PFSK-1 (cell line): Measurements from ENCODE around the gene AUNIP.

Experiments used
- FOXP2 ChIP-seq: optimal IDR thresholded peaks from 2 replicates; pipeline ENCODE3; 2011; ENCODE audit warnings: borderline replicate concordance, control low read depth, inconsistent platforms; ENCODE audit not compliant: insufficient read depth; ENCODE audit errors: extremely low read length, extremely low read depth
- POLR2AphosphoS5 ChIP-seq: IDR thresholded peaks from 2 replicates; pipeline ENCODE4 v1.6.1; 2012; ENCODE audit warnings: low read depth, mild to moderate bottlenecking, control low read depth, low read length, moderate library complexity
- REST ChIP-seq, 2 experiments: IDR thresholded peaks; 2 replicates each; pipeline versions ENCODE4 v1.6.1 to v1.8.0; 2011 to 2012; ENCODE audit warnings: low read depth in 2 of 2, low read length in 2 of 2, control low read depth in 1 of 2, inconsistent platforms in 1 of 2, mild to moderate bottlenecking in 1 of 2, moderate library complexity in 1 of 2; ENCODE audit not compliant: insufficient read depth in 1 of 2
- SIN3A ChIP-seq: IDR thresholded peaks from 2 replicates; pipeline ENCODE4 v1.6.1; 2012; ENCODE audit warnings: mild to moderate bottlenecking, low read length, moderate library complexity, borderline replicate concordance; ENCODE audit not compliant: insufficient read depth
- TAF1 ChIP-seq: IDR thresholded peaks from 2 replicates; pipeline ENCODE4 v1.6.1; 2012; ENCODE audit warnings: low read length, control low read depth, borderline replicate concordance; ENCODE audit not compliant: insufficient read depth

Gene AUNIP

GRCh38 chr1:25816112-25816718, 43.0 kb downstream of the AUNIP start:
- no peak for TF ChIP-seq TAF1
- TF ChIP-seq POLR2AphosphoS5 = no peak
- TF ChIP-seq FOXP2 = no peak
- TF ChIP-seq SIN3A = no peak
- no peak for TF ChIP-seq REST (IDR thresholded peaks at IDR 0.05; ENCODE audit: insufficient read depth in 1 of 2, low read depth in 2 of 2, low read length in 2 of 2)

- TF ChIP-seq FOXP2 (no peak), REST (IDR thresholded peaks at IDR 0.05; ENCODE audit: insufficient read depth in 1 of 2, low read depth in 2 of 2, low read length in 2 of 2) (no peak), POLR2AphosphoS5 (no peak)
These were observed 43.8 kb downstream of the AUNIP start for GRCh38 chr1:25815208-25816111.

DNA sequence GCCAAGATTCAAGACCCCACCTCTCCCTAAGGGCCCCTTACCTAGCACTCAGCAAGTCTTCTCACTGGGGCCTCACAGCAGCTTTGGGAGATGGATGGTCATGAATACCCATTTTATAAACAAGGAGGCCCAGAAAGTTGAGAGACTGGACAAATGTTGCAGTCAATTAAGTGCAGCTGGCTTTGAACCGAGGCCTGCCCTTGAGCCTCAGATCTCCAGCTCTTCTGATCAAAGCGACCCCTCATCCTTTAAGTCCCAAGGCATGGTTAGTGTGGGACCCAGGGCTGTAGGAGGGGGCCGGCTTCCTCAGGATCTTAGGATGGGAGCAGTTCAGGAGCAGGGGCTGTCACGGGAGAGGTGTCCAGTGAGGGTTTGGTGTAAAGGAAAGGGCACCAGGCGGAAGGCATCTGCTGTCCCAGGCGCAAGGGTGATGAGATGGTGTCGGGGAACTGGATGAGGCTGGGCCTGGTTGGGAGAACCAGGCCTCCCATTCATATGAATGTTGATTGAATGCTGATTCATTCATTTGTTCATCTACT, 44.6 kb downstream of the AUNIP start:
- TF ChIP-seq REST (IDR thresholded peaks at IDR 0.05; ENCODE audit: insufficient read depth in 1 of 2, low read depth in 2 of 2, low read length in 2 of 2) (no peak), FOXP2 (no peak), TAF1 (no peak), SIN3A (no peak), POLR2AphosphoS5 (no peak)

DNA sequence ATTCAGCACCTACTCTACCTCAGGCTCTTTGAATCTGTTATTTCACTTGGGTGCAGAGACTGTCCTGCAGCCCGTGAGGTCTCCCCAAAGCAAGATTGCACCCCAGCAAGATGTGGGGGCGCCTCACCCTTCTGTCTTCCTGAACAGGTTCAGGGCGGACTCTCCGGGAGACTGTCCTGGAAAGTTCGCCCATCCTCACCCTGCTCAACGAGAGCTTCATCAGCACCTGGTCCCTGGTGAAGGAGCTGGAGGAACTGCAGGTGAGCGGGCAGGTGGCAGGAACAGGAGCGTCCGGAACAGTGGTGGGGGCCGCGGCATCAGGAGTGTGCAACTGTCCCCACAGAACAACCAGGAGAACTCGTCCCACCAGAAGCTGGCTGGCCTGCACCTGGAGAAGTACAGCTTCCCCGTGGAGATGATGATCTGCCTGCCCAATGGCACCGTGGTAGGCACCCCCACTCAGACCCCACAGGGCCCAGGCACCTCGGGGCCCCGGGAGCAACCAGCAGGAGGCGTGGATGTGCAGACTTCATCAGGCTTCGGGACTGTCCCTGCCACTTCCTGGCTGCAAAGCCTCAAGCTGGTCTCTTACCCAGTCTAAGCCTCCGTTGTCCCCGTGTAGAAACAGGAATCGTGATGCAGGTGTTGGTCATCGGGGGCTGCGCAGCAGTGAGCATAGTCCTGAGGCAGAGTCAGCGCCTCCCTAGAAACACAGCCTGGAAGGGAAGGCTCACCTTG, 45.4 kb downstream of the AUNIP start:
- TF ChIP-seq FOXP2 (no peak), REST (IDR thresholded peaks at IDR 0.05; ENCODE audit: insufficient read depth in 1 of 2, low read depth in 2 of 2, low read length in 2 of 2) (no peak), POLR2AphosphoS5 (no peak), SIN3A (no peak), TAF1 (no peak)
